ENCODE data around the gene HOOK2.
A peak's percentile ranks its signal among the peaks of the same experiment; 100 is the strongest.
"Not testable (repeated sequence)": the region's sequence is repeated elsewhere in the genome, so short reads cannot be mapped to it uniquely, and the experiment has no call there.

HOOK2 gene

DNA sequence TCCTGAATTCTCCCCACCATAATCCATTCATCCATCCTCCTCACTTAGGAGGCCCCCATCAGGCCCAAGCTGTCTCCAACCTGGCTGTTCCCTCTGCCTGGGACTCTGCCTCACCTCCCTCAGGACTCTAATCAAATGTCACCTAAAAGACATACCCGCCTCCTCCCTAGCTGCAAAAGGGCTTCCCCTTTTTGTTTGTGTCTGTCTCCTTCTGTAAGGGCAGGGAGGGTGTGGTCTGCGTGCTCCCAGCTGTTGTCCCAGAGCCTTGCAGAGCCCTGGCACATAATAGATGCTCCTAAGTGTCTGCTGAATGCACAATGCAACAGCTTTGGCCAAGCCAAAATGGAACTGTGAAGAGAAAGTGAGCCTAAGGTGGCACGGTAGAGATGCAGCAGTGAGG is 45.3 kb downstream of the HOOK2 start:
- Histone ChIP-seq H3K4me3 (no peak overlapping the region), H3K27ac (no peak overlapping the region)
- TF ChIP-seq, protein P1, sequence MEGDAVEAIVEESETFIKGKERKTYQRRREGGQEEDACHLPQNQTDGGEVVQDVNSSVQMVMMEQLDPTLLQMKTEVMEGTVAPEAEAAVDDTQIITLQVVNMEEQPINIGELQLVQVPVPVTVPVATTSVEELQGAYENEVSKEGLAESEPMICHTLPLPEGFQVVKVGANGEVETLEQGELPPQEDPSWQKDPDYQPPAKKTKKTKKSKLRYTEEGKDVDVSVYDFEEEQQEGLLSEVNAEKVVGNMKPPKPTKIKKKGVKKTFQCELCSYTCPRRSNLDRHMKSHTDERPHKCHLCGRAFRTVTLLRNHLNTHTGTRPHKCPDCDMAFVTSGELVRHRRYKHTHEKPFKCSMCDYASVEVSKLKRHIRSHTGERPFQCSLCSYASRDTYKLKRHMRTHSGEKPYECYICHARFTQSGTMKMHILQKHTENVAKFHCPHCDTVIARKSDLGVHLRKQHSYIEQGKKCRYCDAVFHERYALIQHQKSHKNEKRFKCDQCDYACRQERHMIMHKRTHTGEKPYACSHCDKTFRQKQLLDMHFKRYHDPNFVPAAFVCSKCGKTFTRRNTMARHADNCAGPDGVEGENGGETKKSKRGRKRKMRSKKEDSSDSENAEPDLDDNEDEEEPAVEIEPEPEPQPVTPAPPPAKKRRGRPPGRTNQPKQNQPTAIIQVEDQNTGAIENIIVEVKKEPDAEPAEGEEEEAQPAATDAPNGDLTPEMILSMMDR (IDR thresholded peaks at IDR 0.05) = no peak
- DNase-seq (ENCODE audit: low spot score) = no peak

DNA sequence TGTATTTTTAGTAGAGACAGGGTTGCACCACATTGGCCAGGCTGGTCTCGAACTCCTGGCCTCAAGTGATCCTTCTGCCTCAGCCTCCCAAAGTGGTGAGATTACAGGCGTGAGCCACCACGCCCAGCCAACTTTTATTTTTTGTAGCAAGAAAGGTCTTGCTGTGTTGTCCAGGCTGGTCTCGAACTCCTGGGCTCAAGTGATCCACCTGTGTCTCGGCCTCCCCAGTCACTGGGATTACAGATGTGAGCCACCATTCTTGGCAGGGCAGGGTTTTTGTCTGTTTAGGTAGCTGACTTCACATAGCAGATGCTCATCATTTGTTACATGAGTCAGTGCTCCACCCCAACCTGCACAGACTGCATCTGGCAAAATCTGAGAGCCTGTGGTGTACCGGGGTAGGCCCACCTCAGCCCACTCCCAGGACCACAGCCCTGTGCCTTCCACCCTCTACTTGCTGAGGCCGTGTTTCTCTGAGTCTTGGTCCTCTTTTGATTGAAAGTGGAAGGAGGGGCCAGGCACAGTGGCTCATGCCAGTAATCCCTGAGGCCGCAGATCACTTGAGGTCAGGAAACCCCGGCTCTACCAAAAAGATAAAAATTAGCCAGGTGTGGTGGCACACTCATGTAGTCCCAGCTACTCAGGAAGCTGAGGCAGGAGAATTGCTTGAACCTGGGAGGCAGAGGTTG is 47.5 kb downstream of the HOOK2 start:
- no peak for DNase-seq (ENCODE audit: low spot score)
- no peak overlapping the region for H3K4me3 ChIP-seq
- TF ChIP-seq, protein P1 (IDR thresholded peaks at IDR 0.05) = no peak
- H3K27ac ChIP-seq = no peak overlapping the region

DNA sequence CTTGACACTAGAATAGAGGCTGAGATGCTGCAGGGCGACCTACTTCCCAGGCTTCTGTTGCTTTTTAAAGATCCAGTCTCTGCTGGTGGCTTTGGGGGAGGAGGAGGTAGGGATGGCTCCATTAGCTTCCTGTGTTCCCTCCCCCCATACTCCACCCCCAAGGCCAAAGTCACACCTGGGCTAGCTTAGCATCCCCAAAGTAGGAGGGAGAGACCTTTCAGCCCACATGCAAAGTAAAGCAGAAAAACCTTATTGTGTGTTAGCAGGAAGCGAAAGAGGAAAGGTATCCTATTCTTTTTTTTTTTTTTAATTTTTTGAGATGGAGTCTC is 48.4 kb downstream of the HOOK2 start:
- H3K4me3 ChIP-seq = no peak overlapping the region
- TF ChIP-seq, protein P1 (IDR thresholded peaks at IDR 0.05) = no peak
- H3K27ac ChIP-seq = no peak overlapping the region
- DNase-seq (ENCODE audit: low spot score) = no peak

DNA sequence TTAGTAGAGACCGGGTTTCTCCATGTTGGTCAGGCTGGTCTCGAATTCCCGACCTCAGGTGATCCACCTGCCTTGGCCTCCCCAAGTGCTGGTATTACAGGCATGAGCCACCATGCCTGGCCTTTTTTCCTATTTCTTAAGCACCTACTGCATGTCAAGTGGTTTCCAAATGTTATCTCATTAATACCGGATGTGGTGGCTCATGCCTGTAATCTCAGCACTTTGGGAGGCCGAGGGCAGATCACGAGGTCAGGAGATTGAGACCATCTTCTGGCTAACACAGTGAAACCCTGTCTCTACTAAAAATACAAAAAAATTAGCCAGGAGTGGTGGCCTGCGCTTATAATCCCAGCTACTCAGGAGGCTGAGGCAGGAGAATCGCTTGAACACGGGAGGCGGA is 49.7 kb downstream of the HOOK2 start:
- H3K27ac ChIP-seq; DNase-seq (ENCODE audit: low spot score): not testable (repeated sequence)

DNA sequence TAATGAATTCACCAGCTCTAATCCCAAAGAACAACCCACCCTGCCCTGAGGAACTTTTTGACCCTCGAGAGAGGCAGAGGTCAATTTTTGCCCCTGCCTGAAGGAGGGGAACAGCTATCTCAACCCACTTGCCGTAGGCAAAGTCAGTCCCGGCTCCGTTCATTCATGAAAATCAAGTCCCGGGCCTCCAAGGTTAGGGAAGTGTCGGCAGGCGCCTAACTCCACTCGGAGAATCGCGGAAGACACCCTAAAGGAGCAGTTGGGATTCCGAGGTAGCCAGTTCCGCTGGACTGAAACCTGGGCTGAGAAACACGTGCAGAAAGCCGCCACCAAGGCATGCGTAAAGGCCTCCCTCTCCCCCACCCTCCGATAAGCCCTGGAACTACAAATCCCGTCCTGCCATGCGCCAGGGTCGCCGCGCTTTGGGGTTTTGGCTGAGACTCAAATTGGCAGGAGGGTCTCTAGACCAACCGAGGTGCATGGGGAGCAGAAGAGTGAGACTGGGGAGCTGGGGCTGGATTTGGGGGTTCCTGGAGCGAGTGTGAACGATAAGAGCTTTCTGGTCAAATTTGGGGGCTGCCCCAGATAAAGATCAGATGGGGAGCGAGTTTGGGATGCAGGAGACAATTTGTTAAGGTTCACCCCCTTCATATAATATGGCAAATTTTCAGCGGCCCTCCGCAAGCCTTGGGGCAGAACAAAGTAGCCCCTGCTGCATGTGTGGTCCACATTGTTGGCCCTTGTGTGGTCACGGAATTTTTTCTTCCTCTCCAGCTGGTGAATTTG is 51.5 kb downstream of the HOOK2 start, which contains the start of gene TNPO2:
TNPO2 (minus strand) TSS at position 292 of the 786 bp plus-strand sequence. CDS start 2,955 bp downstream, outside the sequence.
- TF ChIP-seq, protein P1 (IDR thresholded peaks at IDR 0.05) = no peak
- H3K27ac ChIP-seq = peak within 1 kb of the TSS; percentile 82 to 95
- peak within 1 kb of the TSS; percentile 91 for H3K4me3 ChIP-seq
- no peak for DNase-seq (ENCODE audit: low spot score)

More for the DNA sequence above, 49.7 kb downstream of the HOOK2 start:
- H3K4me3 ChIP-seq = not testable (repeated sequence)

DNA sequence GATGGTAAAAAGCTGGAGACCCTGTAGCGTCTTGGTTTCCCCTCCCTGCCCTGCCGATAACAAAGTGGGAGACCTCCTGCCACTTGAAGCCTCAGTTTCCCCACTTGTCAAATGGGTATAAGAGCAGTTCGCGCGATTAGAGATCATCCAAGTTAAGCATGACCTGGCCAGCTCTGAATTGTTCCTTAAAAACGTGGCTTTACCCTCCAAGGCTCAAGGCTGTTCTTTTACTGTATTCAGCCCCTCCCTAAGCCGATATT is 52.0 kb downstream of the HOOK2 start:
- DNase-seq (ENCODE audit: low spot score) = no peak
- Histone ChIP-seq H3K27ac (peak overlapping the region; percentile 82 to 95), H3K4me3 (peak overlapping the region; percentile 91)
- TF ChIP-seq, protein P1 (IDR thresholded peaks at IDR 0.05) = no peak

DNA sequence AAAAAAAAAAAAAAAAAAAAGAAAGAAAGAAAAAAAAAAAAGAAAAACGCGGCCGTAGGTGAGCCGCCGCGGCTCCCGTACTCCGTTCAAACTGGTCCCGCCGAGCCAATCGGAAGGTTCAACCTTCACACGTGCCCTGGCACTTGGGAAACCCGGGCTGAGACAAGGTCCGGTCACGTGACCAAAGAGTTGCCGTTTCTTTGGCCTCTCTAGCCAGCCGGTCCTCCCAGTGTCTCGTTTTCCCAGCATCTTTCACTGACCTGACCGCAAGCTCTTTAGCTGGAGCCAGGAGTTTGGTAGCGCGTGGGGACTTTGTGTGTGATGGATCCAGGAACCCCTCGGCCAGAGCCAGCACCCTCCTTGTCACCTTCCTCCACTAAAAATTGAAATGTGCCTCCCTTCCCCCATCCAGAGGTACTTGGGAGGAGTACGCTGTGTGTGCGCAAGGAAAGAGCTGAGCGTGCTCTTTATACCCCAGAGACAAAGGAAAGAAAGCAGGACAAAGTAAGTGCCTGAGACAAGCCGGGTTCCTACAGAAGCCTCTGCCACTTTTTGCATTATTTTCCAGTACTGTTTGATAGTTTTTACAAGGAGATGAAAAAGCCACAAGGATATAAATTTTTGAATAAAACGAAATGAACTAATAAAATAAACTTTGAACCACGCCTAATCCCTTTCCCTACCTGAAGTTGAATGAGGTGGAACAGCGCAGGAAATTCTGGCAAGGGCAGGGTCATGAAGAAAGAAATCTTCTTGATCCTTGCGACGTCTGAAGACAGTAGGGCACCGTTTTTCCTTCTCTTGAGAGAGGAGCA is 52.6 kb downstream of the HOOK2 start:
- Histone ChIP-seq H3K4me3 (peak overlapping the region; percentile 91), H3K27ac (peak overlapping the region; percentile 95 to 98)
- TF ChIP-seq, protein P1 (IDR thresholded peaks at IDR 0.05) = no peak
- DNase-seq (ENCODE audit: low spot score) = peak; percentile 98

All from coronary artery (tissue), 2 donors.